ENCODE data around the gene UGGT2.

DNA sequence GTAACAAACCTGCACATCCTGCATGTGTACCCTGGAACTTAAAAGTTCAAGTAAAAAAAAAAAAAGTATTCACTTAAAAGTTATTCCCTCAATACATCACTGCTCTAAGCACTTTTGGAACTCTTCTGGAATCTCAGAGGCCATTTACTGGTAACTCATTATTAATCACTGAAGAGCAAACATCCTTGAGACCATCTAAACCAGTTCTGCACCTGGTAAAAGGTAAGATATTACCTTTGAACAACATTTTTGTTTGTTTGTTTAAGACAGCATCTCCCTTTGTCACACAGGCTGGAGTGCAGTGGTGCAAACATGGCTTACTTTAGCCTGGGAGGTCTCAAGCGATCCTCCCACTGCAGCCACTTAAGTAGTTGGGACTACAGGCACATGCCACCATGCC lies 16.7 kb downstream of the UGGT2 start:
- TF ChIP-seq ZNF207 (IDR thresholded peaks at IDR 0.05; ENCODE audit: borderline replicate concordance) (no peak), BCL6 (CRISPR knock-in tag; IDR thresholded peaks at IDR 0.05) (no peak), KAT8 (CRISPR knock-in tag; IDR thresholded peaks at IDR 0.05) (no peak), PAF1 (CRISPR knock-in tag; IDR thresholded peaks at IDR 0.05) (no peak)
- TF ChIP-seq, protein P1, sequence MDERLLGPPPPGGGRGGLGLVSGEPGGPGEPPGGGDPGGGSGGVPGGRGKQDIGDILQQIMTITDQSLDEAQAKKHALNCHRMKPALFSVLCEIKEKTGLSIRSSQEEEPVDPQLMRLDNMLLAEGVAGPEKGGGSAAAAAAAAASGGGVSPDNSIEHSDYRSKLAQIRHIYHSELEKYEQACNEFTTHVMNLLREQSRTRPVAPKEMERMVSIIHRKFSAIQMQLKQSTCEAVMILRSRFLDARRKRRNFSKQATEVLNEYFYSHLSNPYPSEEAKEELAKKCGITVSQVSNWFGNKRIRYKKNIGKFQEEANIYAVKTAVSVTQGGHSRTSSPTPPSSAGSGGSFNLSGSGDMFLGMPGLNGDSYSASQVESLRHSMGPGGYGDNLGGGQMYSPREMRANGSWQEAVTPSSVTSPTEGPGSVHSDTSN (CRISPR knock-in tag; IDR thresholded peaks at IDR 0.05) = no peak
- TF ChIP-seq, protein P2, sequence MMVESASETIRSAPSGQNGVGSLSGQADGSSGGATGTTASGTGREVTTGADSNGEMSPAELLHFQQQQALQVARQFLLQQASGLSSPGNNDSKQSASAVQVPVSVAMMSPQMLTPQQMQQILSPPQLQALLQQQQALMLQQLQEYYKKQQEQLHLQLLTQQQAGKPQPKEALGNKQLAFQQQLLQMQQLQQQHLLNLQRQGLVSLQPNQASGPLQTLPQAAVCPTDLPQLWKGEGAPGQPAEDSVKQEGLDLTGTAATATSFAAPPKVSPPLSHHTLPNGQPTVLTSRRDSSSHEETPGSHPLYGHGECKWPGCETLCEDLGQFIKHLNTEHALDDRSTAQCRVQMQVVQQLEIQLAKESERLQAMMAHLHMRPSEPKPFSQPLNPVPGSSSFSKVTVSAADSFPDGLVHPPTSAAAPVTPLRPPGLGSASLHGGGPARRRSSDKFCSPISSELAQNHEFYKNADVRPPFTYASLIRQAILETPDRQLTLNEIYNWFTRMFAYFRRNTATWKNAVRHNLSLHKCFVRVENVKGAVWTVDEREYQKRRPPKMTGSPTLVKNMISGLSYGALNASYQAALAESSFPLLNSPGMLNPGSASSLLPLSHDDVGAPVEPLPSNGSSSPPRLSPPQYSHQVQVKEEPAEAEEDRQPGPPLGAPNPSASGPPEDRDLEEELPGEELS (CRISPR knock-in tag; IDR thresholded peaks at IDR 0.05) = no peak
- TF ChIP-seq, protein P3, sequence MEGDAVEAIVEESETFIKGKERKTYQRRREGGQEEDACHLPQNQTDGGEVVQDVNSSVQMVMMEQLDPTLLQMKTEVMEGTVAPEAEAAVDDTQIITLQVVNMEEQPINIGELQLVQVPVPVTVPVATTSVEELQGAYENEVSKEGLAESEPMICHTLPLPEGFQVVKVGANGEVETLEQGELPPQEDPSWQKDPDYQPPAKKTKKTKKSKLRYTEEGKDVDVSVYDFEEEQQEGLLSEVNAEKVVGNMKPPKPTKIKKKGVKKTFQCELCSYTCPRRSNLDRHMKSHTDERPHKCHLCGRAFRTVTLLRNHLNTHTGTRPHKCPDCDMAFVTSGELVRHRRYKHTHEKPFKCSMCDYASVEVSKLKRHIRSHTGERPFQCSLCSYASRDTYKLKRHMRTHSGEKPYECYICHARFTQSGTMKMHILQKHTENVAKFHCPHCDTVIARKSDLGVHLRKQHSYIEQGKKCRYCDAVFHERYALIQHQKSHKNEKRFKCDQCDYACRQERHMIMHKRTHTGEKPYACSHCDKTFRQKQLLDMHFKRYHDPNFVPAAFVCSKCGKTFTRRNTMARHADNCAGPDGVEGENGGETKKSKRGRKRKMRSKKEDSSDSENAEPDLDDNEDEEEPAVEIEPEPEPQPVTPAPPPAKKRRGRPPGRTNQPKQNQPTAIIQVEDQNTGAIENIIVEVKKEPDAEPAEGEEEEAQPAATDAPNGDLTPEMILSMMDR (CRISPR knock-in tag; IDR thresholded peaks at IDR 0.05) = no peak
- TF ChIP-seq, protein P4, sequence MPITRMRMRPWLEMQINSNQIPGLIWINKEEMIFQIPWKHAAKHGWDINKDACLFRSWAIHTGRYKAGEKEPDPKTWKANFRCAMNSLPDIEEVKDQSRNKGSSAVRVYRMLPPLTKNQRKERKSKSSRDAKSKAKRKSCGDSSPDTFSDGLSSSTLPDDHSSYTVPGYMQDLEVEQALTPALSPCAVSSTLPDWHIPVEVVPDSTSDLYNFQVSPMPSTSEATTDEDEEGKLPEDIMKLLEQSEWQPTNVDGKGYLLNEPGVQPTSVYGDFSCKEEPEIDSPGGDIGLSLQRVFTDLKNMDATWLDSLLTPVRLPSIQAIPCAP (CRISPR knock-in tag; IDR thresholded peaks at IDR 0.05; ENCODE audit: low read depth) = no peak
